HG03159 (cell line): ENCODE results near the gene LNX2.
"Not testable (repeated sequence)": the region's sequence is repeated elsewhere in the genome, so short reads cannot be mapped to it uniquely, and the experiment has no call there.

Experiments
- ATAC-seq: cut with Tn5 transposase; IDR thresholded peaks from one replicate; pipeline ENCODE4 v1.9.1; 2021; ENCODE audit warnings: mild to moderate bottlenecking, moderate library complexity; ENCODE audit not compliant: unreplicated experiment

Gene LNX2

DNA sequence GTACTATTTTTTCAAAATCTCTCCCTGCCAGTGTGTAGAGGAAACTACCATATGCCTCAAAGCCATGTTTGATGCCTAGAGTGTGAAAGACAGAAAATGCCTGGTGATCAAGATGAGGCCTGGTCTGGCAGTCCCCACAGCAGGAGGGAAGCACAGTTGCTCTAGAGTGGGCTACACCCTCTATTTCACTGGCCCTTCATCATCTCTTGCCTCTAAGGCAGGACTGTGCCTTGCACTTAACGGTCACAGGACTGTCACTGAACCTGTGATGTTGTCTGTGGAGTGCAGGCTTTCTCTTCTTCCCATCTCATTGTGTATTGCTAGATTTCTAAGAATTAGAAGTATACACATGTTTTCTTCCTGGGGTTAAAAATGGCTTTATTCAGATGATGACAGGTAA lies 17.7 kb upstream of the LNX2 start:
- no peak for ATAC-seq

DNA sequence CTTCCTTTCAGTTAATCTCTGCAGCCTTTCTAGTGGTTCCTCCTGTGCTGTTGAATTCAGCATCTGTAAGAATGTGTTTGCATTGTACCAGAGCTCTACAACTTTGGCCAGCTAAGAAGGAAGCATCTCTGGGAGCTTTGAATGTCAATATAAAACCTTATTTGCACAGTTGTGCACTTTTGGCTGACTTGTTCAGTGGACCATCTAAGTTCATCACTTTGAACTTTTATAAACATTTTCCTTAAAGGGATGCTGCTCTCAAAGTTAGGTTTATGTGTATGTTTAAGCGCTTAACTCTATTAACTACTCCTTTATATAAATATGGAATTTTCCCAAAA lies 16.9 kb upstream of the LNX2 start:
- ATAC-seq = no peak

DNA sequence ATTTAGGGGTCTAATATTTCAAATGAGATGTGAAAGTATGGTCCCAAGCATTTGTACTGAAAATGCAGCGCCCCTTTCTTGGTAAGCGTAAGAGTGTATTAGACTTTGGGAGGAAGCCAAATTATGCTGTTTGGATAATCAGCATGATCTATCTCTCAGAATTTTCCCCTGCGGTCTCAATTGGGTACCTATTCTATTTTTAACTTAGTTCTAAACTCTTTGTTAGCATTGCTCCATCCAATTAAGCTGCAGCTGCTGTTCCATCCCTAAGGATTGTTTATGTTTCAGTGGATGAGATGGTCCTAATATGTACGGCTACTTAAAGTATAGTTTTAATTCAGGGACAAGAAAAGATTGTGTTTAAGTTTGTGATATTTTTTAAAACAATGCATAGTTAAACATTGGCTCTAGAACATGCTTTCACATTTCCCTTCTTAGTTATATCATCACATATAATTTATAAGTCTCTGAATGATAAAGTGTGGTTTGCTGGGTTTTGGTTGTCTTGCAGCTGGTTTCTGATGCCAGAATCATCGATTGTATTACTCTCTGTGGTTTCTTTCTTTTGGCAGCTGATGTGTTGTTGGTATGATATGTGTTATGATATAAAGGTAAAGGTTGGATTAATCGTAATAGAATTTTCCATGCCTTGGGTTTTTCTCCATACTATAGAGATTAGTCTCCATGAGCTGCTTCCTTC lies 16.4 kb upstream of the LNX2 start:
- no peak for ATAC-seq

DNA sequence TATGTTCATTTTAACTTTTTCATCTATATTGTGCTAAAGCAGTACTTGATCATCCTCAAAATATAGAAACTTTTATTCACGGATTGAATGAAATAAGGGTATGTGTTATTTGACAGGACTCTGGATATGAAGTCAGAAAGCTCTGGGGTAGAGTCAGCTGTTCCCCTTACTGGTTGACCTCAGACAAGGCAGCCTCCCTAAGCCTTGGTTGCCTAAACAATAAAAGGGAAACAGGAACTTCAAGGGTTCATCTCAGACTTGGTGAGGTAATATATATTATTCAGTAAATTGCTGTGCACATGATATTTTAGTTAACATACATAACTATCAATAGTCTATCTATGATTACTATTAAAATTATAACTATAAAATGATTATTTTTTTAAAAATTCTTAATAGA lies 14.9 kb upstream of the LNX2 start:
- ATAC-seq = no peak

DNA sequence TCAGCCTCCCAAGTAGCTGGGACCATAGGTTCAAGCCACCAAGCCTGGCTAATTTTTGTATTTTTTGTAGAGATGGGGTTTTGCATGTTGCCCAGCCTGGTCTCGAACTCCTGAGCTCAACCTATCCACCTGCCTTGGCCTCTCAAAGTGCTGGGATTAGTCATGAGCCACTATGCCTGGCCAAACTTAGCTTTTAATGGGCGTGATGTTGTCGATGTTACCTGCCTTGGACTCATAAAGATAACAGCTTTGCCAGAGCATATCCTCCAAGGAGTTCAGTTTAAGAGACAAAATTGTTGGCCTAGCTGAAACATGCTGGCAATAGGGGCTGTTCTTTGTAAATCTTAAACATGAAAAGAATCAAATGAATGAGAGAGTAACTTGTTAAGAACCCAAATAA lies 14.5 kb upstream of the LNX2 start:
- no peak for ATAC-seq

DNA sequence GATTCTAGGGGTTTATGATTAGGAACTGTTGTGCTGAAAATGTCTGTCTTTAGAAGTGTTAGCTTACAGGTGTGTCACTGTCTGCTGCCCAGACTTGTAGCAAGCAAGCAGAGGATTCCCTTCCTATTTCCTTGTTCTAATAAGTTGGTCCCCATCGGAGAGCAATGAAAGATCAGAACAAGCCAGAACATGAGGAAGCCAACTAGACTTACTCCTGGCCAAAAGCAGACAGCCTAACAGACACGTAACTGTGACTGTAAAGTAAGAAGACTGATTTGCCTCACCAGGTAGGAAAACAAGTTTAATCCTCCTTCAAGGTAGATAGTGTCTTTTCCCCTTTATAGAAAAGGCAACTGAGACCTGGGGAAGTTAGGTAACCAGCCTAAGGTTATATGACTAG lies 13.9 kb upstream of the LNX2 start:
- ATAC-seq = no peak

DNA sequence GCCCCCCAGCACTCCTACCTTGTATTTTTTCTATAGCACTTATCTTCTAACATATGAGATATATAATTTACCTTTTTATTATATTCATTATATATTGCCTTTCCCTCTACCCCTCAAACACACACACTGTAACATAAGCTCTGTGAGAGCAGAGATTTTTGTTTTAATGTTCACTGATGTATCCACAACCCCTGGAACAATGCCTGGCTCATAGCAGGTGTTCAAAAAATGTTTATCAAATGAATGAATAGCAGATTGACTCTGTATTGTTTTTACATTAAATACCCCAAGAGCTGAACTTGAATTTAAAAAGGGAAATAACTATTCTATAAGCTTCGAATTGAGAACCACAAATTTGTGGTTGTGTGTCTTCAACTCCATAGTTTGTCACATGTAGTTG lies 12.3 kb upstream of the LNX2 start:
- no peak for ATAC-seq

DNA sequence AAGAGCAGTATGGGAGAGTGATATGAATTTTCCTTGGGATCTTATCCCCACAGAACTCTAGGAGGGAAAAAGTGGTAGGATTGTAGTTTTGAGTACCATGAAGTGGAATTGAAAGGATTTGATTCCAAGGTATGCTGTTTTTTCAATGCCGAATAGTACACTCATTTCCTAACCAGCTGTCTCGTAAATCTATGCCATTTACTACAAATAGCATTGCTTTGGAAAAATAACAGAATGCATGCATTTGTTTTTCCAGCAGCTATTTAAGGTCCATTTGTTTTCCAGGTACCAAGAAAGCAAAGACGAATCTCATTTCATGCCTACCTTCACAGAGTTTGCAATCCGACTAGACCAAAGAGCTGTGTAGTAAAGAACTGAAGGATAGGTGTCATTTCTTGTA lies 11.9 kb upstream of the LNX2 start:
- no peak for ATAC-seq

DNA sequence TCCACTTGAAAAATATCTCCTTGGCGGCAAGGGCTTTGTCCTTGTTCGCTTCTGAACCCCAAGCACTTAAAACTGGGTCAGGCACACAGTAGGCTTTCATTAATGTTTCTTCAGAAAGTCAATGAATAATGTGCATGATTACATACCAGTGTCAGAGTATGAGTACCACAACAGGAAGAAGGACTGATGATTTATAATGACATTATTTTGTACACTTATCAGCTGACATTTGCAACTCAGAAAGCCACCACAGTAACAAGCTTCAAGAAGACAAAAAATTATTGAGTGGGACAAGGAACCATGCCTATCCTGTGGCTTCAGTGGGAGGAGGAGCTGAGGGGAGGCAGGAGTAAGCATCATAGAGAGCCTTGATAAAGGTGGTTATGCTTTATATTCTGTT lies 11.3 kb upstream of the LNX2 start:
- ATAC-seq = no peak

DNA sequence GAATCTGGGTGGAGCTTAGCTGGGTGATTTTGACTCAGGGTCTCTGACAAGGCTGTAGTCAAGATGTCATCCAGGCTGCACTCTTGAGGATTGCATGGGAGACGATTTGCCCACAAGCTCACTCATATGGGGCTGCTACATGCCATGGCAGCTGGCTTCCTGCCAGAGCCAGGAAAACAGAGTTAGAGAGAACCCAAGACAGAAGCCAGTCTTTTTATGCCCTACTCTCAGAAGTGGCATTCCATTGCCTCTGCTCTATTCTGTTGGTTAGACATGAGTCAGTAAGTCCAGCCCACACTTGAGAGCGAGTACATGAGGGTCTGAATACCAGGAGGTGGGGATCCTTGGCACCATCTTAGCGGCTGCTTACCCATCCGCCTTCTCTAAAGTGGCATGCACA lies 10.8 kb upstream of the LNX2 start:
- ATAC-seq = no peak

DNA sequence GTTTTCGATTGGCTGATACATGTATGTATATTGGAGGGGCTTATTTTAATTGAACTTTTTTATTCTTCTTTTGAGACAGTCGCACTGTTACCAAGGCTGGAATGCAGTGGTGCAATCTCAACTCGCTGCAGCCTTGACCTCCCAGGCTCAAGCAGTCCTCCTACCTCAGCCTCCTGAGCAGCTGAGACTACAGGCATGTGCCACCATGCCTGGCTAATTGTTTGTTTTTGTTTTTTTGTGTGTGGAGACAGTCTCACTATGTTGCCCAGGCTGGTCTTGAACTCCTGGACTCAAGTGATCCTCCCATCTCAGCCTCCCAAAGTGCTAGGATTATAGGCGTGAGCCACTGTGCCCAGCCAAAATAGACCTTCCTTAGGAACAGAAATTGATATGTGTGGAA lies 8.4 kb upstream of the LNX2 start:
- not testable (repeated sequence) for ATAC-seq

DNA sequence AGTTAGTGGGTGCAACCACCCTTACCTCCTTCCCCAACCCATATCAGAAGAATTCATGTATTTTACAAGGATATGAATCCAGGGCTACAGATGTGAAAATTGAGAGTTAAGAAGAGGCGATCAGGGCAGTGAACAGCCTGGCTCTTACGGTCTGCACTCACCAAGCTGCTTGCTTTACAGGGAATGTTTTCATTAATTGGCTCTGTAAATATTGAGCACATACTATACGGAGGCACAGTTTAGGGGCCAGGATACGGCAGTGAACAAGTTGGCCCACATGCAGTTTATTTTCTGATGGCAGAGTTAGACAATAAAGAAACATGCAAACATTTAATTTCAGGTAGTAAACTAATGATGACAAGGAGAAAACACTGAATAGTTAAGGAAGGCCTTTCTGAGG lies 7.8 kb upstream of the LNX2 start:
- ATAC-seq = no peak

DNA sequence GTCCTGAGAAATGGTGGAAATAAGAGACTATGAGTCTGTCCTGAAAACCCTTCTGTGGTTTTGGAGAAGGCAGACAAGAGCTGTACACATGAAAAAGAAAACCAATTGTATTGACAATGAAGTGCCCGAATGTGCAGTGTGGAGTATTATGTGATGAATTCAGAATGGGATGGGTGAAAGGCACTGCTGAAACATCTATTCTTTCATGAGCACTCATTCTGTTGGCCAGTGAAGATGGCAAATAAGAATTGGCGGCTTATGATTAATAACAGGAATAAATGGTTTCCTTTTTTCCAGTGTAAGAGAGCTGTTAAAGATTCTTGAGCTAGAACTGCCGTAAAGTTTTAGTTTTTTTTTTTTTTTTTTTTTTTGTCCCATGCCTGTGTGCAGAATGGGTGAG lies 7.1 kb upstream of the LNX2 start:
- no peak for ATAC-seq

DNA sequence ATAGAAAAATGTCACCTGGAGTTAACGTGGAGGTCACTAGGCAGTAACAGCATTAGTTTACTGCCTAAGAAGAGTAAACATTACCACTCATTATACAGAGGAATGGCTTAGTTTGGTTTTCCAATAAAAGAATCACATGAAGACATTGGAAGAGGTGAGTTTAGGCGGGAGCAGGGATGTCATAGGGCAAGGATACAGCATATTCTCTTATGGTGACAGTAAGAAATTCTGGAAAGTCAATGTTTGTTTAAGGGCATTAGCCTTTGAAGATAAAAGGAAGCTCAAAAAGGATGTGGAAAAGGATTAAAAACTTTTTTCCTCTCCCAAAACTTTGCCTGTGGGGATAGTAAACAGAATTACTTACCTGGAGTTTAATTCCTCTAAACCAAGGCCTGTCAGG lies 5.5 kb upstream of the LNX2 start:
- no peak for ATAC-seq

DNA sequence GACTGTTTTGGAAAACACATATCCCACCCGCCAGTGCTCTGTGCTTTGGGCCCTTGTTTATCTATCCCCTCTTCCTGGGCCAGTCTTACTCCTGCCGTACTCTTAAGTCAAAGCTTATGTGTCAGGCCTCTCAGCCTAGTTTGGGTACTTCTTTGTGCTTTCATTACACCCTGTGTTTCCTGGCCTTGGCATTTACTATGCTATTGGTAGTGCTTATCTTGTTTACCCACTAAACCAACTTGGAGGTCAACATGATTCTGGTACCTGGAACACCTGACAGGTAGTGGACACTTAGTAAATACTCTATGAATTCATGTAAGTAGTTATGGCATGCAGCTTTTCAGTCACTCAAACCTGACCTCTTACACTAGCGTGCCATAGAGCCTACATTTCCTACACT lies 3.7 kb upstream of the LNX2 start:
- ATAC-seq = no peak

DNA sequence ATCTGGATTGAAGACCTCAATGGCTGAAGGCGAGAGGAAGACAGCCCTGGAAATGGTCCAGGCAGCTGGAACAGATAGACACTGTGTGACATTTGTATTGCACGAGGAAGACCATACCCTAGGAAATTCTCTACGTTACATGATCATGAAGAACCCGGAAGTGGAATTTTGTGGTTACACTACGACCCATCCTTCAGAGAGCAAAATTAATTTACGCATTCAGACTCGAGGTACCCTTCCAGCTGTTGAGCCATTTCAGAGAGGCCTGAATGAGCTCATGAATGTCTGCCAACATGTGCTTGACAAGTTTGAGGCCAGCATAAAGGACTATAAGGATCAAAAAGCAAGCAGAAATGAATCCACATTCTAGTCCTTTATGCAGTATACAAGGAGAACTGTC lies 2.6 kb upstream of the LNX2 start:
- ATAC-seq = no peak

DNA sequence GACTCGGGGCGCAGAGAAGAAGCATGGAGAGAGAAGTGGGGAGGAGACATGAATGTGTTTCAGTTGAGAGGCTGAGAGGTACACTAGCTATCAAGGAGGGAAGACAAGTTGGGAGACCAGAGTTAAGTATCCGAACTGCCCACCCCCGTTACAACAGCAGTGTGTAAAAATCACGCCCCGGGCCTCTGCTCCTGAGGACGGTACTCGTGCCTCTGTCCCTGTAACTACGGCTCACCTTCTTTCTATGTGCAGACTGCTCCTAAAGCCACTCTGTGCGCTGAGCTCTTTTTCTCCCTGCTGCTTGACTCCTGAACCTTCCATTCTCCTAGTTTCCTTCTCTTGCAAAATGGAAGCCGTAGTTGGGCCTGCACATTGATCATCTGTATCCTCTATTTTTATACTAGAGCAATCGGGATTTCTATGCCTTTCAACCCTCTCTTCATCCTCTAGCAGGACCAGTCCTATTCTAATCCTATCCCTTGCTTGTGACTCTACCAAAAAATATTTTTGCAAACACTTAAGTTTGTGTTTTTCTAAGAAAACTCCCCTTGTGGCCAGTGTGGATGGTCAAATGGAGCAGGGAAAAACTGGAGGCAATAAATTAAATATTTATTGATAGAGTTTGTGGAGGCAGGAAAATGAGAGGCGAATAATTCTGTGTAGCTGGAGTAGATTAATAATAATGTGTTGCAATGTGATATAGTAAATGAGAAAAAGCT lies 1.9 kb upstream of the LNX2 start:
- no peak for ATAC-seq

DNA sequence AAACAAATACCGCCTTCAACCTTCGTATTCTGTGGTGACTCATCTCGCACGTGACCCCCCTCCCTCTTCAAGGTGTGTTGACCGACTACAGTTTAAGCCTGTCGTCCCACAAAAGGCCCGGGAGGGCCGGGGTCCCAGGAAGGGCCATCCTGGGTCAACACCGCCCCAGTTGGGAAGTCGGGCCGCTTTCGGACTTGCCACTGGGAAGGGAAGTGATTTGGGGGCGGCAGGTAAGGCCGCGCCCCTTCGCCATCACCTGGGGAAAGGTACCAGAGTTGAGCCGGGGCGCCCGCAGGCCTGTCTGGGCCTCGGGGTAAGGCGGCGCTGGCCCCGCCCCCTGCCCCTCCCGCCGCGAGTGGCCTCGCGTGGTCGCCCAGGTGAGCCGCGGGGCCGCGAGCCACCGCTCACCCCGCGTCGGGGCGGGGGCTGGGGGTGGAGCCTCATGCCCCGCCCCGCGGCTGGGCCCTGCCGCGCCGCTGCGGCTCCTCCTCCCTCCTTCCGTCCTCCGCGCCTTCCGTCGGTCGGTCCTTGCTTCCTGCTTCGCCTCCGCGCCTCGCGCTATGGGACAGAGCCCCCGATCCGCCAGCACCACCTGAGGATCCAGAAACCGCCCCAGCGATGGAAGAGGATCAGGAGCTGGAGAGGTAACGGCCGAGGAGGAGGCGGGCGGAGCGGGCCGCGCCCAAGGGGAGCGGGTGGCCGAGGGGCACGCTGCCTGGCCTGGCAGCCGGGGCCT lies 1.2 kb upstream of the LNX2 start, which contains the start of gene POLR1D:
TSS of gene POLR1D (plus strand) at position 527 of the 736 bp plus-strand sequence. CDS start at position 619, 92 bp downstream.
- peak; percentile 60 for ATAC-seq

DNA sequence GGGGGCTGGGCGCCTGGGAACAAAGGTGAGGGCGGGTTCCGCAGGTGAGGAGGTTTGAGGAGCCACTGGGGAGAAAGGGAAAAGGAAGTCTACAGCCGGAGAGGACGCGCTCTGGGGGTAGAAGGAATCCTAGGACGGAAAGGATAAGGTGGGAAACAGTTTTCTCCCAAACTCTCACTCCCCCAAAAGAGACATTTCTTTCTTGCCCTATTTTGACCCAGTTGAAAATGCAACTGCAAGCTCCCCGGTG lies 712 bp upstream of the LNX2 start:
- no peak for ATAC-seq

DNA sequence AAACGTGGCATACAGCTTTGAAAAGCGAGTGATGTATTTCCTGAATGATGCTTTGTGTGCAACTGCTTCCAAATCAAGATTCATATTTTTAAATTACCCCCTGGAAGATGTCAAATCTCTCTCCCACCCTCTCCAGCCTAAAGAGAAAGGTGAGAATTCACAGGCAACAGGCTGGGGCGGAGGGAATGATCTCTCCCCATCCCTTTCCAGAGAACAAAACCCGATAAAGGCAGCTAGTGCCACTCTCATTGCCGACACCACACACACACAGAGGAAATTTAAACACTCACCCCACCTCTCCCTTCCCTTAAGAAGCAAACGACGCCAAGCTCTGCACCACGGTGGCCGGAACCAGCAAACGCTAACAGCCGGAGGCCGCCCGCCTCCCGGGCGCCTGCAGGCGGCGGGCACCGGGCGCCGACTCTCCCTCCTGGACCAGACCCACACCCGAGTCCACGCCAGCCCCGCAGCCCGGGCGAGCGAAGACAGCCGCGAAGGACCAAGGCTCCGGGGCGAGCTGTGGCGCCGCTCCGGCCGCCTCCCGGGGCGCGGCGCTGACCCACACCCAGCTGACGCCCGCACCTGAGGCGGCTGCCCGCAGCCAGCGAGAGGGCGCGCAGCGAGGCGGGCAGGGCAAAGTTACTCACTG lies 477 bp downstream of the LNX2 start:
- ATAC-seq = peak; percentile 28

DNA sequence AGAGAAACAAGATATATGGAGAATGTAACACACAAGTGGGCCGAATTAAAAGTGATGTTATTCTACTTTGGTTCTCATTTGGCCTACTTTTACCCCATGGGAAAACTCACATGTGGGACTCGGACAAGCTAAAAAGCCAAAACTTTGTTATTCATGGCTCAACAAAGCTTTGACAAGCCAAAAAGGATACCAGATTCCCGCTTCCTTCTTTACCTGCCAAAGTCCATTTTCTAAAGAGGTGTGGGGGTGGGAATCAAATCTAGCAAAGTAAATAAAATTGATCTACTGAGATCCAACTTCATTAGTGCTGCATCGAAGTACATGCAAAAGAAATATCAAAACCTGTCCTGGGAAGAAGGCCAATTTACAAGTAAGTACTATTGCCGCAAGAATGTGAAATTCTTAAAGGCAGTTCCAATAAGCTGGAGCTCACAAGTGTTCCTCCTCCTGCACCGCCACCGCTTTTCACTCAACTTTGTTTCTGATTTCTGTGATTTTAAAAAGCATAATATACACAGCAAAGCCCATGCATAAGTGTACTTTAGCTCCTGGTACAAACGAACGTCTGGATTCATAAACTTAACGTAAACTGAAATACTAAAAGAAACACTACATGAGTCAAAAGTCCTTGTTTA lies 1.1 kb downstream of the LNX2 start:
- ATAC-seq = no peak
